Panc1 (cell line): ENCODE data around the gene MEIOB. TPM values are rescaled to one million over a fixed set of nuclear protein-coding genes. Genes with fewer than 3 reads are reported as not detected.

ENCODE experiments used
- ATAC-seq: fragments of 200-7000 bp; cut with Tn5 transposase; 2 replicates; pipeline ENCODE4 v1.9.1; 2020; ENCODE audit warnings: mild to moderate bottlenecking, moderate library complexity
- BruUV-seq: library from RNA; stranded (reverse); fragments of 400-500 nt; replicated peaks from 2 replicates; lab custom pipeline; 2021; lab: Mats Ljungman, UMichigan
- CTCF ChIA-PET: fragments of 300-600 bp; sonication (Branson Sonifier 250); formaldehyde crosslinking; loops from one replicate; lab custom pipeline; 2022; ENCODE audit warnings: antibody characterized with exemption; lab: Charles Lee
- POLR2A ChIA-PET: fragments of 300-600 bp; sonication (Branson Sonifier 250); formaldehyde crosslinking; loops from one replicate; lab custom pipeline; 2022; ENCODE audit warnings: antibody characterized with exemption; lab: Charles Lee
- DNase-seq: peaks from one replicate; pipeline ENCODE4 v3.0.0-alpha.2; 2010; ENCODE audit warnings: low read depth, low spot score
- H3K27ac ChIP-seq: 2 replicates; pipeline ENCODE4 v1.5.1; 2011; ENCODE audit warnings: mild to moderate bottlenecking, low read length, inconsistent platforms
- H3K27me3 ChIP-seq: fragments of 200-500 bp; sonication (Bioruptor generic); 2 replicates; pipeline ENCODE4 v1.6.0; 2014; ENCODE audit warnings: low read length, inconsistent platforms; ENCODE audit not compliant: control insufficient read depth, insufficient read depth
- H3K36me3 ChIP-seq: fragments of 200-500 bp; sonication (Bioruptor generic); 2 replicates; pipeline ENCODE4 v1.5.1; 2014; ENCODE audit warnings: inconsistent platforms, mild to moderate bottlenecking, low read length, moderate library complexity; ENCODE audit not compliant: control insufficient read depth, insufficient read depth
- H3K4me1 ChIP-seq: 2 replicates; pipeline ENCODE4 v1.5.1; 2011; ENCODE audit warnings: inconsistent platforms, mild to moderate bottlenecking, low read length, moderate library complexity; ENCODE audit not compliant: control insufficient read depth, insufficient read depth
- H3K4me3 ChIP-seq, 2 experiments: 2 replicates each; pipeline ENCODE4 v1.5.1; 2011 to 2012; ENCODE audit warnings: low read depth in 2 of 2, low read length in 2 of 2, mild to moderate bottlenecking in 2 of 2, inconsistent platforms in 1 of 2, moderate library complexity in 1 of 2
- H3K9me3 ChIP-seq: fragments of 200-500 bp; sonication (Bioruptor generic); 2 replicates; pipeline ENCODE4 v1.5.1; 2014; ENCODE audit warnings: low read depth, mild to moderate bottlenecking, inconsistent platforms, low read length, moderate library complexity; ENCODE audit not compliant: control insufficient read depth, insufficient read depth
- CTCF ChIP-seq: fragments of 450-650 bp; IDR thresholded peaks from 2 replicates; pipeline ENCODE4 v1.5.1; 2017; ENCODE audit warnings: mild to moderate bottlenecking
- POLR2AphosphoS5 ChIP-seq: IDR thresholded peaks from 2 replicates; pipeline ENCODE4 v1.6.1; 2012; ENCODE audit warnings: mild to moderate bottlenecking, low read depth, low read length, moderate library complexity
- REST ChIP-seq, 2 experiments: IDR thresholded peaks; 2 replicates each; pipeline ENCODE4 v1.6.1; 2011 to 2012; ENCODE audit warnings: low read depth in 2 of 2, control low read depth in 1 of 2, low read length in 1 of 2, mild to moderate bottlenecking in 1 of 2, moderate library complexity in 1 of 2; ENCODE audit not compliant: insufficient read depth in 1 of 2
- SIN3A ChIP-seq: IDR thresholded peaks from 2 replicates; pipeline ENCODE4 v1.6.1; 2012; ENCODE audit warnings: low read depth, mild to moderate bottlenecking, low read length, moderate library complexity, borderline replicate concordance; ENCODE audit not compliant: insufficient read depth
- TCF7L2 ChIP-seq: IDR thresholded peaks from 2 replicates; pipeline ENCODE4 v1.6.1; 2011; ENCODE audit warnings: mild to moderate bottlenecking, low read depth, low read length, inconsistent platforms
- in situ Hi-C: cut with HindIII; loops from 2 replicates; pipeline ENCODE4 v1.10.0; 2016; ENCODE audit warnings: low sequenced_read_pairs, low pct_unique_long_range_greater_than_20kb
- intact Hi-C: fragments of 100-400 bp; cut with micrococcal nuclease; formaldehyde crosslinking; loops from one replicate; pipeline ENCODE4 v1.10.0; 2022; ENCODE audit not compliant: unreplicated experiment
- total RNA-seq: library from RNA; stranded (reverse); gene quantifications from one replicate; pipeline ENCODE4 v1.2.1, GENCODE V29; 2021; ENCODE audit not compliant: unreplicated experiment

MEIOB gene
- total RNA-seq, 1 experiment from 2014 or later = not detected

- CTCF ChIA-PET = no interaction called here
Measured at GRCh38 chr16:1915732-1916639, 44.0 kb upstream of the MEIOB start.

More at GRCh38 chr16:1915732-1916639, 44.0 kb upstream of the MEIOB start:
- Histone ChIP-seq H3K9me3 (no peaks in the 10 kb centered on the region), H3K36me3 (no peaks in the 10 kb centered on the region), H3K27ac (no peak overlapping the region), H3K27me3 (peaks cover 2% of the 10 kb centered on the region; the same call in 1 of the 2 replicates), H3K4me3 (no peak overlapping the region), H3K4me1 (peaks cover 24% of the 10 kb centered on the region)
- intact Hi-C loops = no loop called here
- in situ Hi-C loops = no loop called here
- no TSS peak for BruUV-seq
- POLR2A ChIA-PET = interaction anchor here (0.6 kb wide), 1 partner anchor 16 kb away, joined by 12 read pairs; no protein-coding TSS in a partner anchor
- DNase-seq (no peak), ATAC-seq (no peak)
- TF ChIP-seq POLR2AphosphoS5 (no peak), TCF7L2 (no peak), SIN3A (no peak), CTCF (no peak), REST (IDR thresholded peaks at IDR 0.05; ENCODE audit: insufficient read depth in 1 of 2, low read depth in 2 of 2, low read length in 1 of 2) (no peak)
